Measurements from ENCODE around the gene ASIC3. TPM values are rescaled to one million over a fixed set of nuclear protein-coding genes. Genes with fewer than 3 reads are reported as not detected.
"Not testable (repeated sequence)": the region's sequence is repeated elsewhere in the genome, so short reads cannot be mapped to it uniquely, and the experiment has no call there.

Gene ASIC3
- total RNA-seq, 6 experiments from 2014 or later, result 0.09 to 0.76 (median 0.31) TPM

DNA sequence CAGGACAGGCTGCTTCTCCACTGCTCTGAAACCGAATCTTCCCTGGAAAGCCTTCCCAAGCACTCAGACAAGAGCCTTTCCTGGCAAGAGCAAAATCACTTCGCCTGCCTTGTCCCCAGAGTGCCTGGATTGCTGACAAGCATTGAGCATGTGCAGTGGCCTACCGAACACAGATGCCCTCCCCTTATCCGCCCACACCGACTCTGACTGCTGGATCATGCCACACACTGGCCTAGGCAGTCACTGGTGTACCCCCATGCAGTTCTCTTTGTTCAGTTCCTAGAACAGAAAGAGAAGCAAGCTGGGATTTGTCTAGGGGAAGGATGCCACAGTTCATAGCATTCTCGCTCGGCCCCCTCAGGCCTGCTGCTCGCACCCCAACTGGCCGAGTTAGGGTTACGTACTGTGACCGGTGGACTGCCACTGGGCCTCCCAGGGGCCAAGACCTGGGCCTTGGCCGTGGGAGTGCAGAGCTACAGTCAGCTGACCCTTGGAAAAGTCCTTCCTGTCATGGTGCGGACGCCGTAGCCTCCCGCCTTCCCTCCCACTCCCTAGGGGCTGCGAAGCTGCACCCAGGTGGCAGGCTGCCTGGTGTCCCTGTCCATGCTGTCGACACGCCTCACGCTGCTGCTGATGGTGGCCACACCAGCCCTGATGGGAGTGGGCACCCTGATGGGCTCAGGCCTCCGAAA lies 13.2 kb upstream of the ASIC3 start:
- Mint-ChIP-seq H3K27ac (no peak overlapping the region), H3K36me3 (ENCODE audit: low read depth) (no peaks in the 10 kb centered on the region), H3K27me3 (ENCODE audit: insufficient read depth) (no peaks in the 10 kb centered on the region; the same call in 1 of the 2 replicates), H3K4me3 (no peak overlapping the region), H3K4me1 (ENCODE audit: low read depth) (peaks cover 24% of the 10 kb centered on the region), H3K9me3 (no peaks in the 10 kb centered on the region)
- TF ChIP-seq, protein P1, sequence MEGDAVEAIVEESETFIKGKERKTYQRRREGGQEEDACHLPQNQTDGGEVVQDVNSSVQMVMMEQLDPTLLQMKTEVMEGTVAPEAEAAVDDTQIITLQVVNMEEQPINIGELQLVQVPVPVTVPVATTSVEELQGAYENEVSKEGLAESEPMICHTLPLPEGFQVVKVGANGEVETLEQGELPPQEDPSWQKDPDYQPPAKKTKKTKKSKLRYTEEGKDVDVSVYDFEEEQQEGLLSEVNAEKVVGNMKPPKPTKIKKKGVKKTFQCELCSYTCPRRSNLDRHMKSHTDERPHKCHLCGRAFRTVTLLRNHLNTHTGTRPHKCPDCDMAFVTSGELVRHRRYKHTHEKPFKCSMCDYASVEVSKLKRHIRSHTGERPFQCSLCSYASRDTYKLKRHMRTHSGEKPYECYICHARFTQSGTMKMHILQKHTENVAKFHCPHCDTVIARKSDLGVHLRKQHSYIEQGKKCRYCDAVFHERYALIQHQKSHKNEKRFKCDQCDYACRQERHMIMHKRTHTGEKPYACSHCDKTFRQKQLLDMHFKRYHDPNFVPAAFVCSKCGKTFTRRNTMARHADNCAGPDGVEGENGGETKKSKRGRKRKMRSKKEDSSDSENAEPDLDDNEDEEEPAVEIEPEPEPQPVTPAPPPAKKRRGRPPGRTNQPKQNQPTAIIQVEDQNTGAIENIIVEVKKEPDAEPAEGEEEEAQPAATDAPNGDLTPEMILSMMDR (IDR thresholded peaks at IDR 0.05), result no peak
- DNase-seq, result no peak

GRCh38 chr7:151035902-151036301 lies 12.4 kb upstream of the ASIC3 start:
- H3K27ac Mint-ChIP-seq, result no peak overlapping the region
- H3K36me3 Mint-ChIP-seq (ENCODE audit: low read depth), result no peaks in the 10 kb centered on the region
- H3K9me3 Mint-ChIP-seq, result no peaks in the 10 kb centered on the region

DNA sequence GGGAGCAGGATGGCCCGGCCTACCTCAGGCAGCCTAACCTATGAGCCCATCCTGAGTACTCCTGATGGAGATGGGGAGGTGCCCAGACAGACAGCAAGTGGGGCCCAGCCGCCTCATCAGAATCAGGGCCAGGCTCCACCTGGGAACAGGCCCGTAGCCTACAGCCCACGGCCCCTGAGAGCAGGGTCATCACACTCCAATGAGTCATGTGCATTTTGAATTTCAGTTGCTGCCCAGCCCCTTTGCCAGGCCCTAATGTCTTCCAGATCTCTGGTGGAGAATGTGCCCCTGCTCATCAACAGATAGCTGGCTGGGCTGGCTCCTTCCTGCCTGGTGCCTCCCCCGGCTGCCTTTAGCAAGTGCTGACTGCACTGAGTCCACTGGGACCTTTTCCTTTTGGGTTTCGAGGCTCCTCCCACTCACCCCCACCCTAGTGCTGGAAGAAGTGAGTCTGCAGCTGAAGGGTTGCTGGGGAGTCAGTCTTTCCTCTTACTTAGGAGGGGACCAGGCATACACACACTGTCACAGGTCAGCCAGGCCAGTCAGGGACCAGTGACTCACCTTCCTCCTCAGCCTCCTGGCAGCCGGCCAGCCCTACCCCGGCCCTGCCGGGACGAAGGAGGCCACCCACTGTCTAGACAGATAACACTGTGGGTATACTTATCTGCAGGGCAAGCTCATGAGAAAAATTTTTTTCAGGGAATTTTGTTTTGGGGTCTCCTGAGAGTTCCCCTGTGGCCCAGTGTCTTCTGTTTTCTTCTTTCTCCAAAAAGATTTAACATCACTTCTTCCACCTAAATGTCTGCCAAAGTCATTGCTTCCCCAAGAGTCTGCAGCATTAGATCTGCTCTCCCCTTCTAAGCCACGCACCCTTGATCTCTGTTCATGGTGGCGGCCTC lies 9.1 kb upstream of the ASIC3 start:
- Mint-ChIP-seq H3K9me3 (no peaks in the 10 kb centered on the region), H3K27ac (peak overlapping the region; percentile 97), H3K27me3 (ENCODE audit: insufficient read depth) (no peaks in the 10 kb centered on the region; the same call in 1 of the 2 replicates), H3K4me3 (peak overlapping the region; percentile 70), H3K36me3 (ENCODE audit: low read depth) (no peaks in the 10 kb centered on the region), H3K4me1 (ENCODE audit: low read depth) (peaks cover 25% of the 10 kb centered on the region)
- TF ChIP-seq, protein P1 (IDR thresholded peaks at IDR 0.05), result no peak
- peak; percentile 92 for DNase-seq

More at GRCh38 chr7:151035902-151036301, 12.4 kb upstream of the ASIC3 start:
- H3K4me1 Mint-ChIP-seq (ENCODE audit: low read depth), result peaks cover 25% of the 10 kb centered on the region
- DNase-seq, result no peak
- no peaks in the 10 kb centered on the region; the same call in 1 of the 2 replicates for H3K27me3 Mint-ChIP-seq (ENCODE audit: insufficient read depth)
- TF ChIP-seq, protein P1 (IDR thresholded peaks at IDR 0.05), result no peak
- H3K4me3 Mint-ChIP-seq, result no peak overlapping the region

- DNase-seq, result no peak
- Mint-ChIP-seq H3K4me1 (ENCODE audit: low read depth) (peaks cover 25% of the 10 kb centered on the region), H3K36me3 (ENCODE audit: low read depth) (no peaks in the 10 kb centered on the region), H3K27me3 (ENCODE audit: insufficient read depth) (no peaks in the 10 kb centered on the region; the same call in 1 of the 2 replicates), H3K9me3 (no peaks in the 10 kb centered on the region), H3K27ac (peak overlapping the region; percentile 97), H3K4me3 (no peak overlapping the region)
- TF ChIP-seq, protein P1 (IDR thresholded peaks at IDR 0.05), result no peak
Measured at GRCh38 chr7:151039850-151040548, 8.3 kb upstream of the ASIC3 start.

DNA sequence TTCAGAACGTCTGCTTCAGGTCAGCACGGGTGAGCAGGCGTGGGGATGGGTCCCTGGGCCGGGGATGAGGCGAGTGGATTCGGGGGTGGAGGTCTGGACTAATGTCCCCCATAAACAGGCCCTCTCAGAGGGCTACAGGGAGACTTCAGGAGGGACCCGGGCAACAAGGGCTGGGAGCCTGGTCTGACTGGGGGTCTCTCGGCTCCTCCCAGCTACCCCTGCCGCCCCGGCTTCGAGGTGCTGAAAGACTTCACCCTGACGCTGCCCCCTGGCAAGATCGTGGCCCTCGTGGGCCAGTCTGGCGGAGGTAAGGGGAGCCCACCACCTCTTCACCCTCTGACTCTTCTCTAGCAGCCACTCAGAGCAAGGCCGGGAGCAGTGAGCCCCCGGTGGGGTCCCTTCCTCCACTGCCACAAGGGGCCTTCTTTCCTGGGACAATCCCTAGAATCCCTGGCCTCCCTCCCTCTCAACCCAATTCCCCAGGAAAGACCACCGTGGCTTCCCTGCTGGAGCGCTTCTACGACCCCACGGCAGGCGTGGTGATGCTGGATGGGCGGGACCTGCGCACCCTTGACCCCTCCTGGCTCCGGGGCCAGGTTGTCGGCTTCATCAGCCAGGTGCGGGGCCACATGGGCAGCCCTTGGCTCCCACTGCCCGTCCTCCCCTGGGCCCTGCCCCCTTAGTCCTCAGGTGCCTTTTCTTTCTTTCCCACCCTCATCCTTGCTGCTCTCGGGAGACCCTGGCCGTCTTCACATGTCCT lies 7.5 kb upstream of the ASIC3 start:
- Mint-ChIP-seq H3K36me3 (ENCODE audit: low read depth) (no peaks in the 10 kb centered on the region), H3K27ac (no peak overlapping the region), H3K9me3 (no peaks in the 10 kb centered on the region), H3K27me3 (ENCODE audit: insufficient read depth) (no peaks in the 10 kb centered on the region; the same call in 1 of the 2 replicates), H3K4me1 (ENCODE audit: low read depth) (peaks cover 25% of the 10 kb centered on the region), H3K4me3 (no peak overlapping the region)
- no peak for DNase-seq
- TF ChIP-seq, protein P1 (IDR thresholded peaks at IDR 0.05), result no peak

DNA sequence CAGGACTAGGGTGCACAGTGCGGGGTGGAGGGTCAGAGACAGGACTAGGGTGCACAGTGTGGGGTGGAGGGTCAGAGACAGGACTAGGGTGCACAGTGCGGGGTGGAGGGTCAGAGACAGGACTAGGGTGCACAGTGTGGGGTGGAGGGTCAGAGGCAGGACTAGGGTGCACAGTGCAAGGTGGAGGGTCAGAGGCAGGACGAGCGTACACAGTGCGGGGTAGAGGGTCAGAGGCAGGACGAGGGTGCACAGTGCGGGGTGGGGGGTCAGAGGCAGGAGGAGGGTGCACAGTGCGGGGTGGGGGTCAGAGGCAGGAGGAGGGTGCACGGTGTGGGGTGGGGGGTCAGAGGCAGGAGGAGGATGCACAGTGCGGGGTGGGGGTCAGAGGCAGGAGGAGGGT lies 4.9 kb upstream of the ASIC3 start:
- peaks cover 32% of the 10 kb centered on the region for H3K4me1 Mint-ChIP-seq (ENCODE audit: low read depth)
- not testable (repeated sequence) for H3K36me3 Mint-ChIP-seq (ENCODE audit: low read depth); H3K27me3 Mint-ChIP-seq (ENCODE audit: insufficient read depth); H3K9me3 Mint-ChIP-seq; H3K4me3 Mint-ChIP-seq; H3K27ac Mint-ChIP-seq; DNase-seq
